GM19238 (cell line): ENCODE results near the gene CDK2AP2.
A peak's percentile ranks its signal among the peaks of the same experiment; 100 is the strongest.
"Not testable (repeated sequence)": the region's sequence is repeated elsewhere in the genome, so short reads cannot be mapped to it uniquely, and the experiment has no call there.

Source experiments
- DNase-seq: peaks from one replicate; pipeline ENCODE4 v3.0.0; 2011; ENCODE audit warnings: low spot score; ENCODE audit not compliant: insufficient read length

CDK2AP2 gene

DNA sequence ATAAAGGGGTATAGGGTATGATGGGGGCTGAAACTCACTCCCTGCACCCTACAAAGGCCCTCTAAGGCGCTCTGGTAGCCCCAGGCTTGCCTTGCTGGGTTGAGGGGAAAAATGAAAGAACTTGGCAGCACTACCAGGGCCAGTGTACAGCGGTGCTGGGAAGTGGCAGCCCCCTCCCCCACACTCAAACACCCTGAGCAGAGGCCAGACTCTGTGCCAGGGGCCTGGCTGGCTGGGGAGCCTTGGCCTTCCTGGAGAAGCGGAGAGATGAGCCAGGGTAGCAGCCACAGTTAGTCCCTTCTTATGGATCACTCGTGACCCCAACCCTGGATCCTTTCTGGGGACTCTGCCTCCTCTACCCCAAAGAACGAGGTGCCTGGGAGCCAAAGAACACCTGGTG lies 41.6 kb downstream of the CDK2AP2 start:
- DNase-seq: no peak

DNA sequence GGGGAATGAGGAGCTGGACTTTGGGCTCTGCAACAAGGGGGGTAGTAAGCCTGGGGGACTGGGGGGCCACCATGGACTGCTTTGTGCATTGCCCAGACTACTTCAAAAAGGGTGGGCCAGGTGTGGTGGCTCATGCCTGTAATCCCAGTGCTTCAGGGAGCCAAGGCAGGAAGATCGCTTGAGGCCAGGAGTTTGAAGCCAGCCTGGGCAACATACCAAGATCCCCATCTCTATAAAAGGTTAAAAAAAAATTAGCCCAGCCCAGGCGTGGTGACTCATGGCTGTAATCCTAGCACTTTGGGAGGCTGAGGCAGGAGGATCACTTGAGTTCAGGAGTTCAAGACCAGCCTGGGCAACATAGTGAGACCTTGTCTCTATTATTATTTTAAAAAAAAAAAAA lies 42.4 kb downstream of the CDK2AP2 start:
- DNase-seq: not testable (repeated sequence)

DNA sequence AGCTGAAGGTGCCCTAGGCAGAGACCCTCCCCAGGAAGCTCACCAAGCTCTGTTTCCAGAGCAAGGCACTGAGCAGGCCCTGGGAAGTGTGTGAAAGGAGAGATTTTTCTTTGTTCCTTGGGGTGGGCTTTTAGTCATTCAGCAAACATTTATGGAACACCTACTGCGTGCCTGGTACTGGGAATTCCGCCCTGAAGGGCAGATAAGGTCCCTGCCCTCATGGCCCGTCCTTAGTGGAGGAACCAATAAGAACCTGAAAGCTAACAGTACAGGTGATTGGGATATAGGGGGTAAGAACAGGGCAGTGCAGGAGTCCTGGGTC lies 42.8 kb downstream of the CDK2AP2 start:
- no peak for DNase-seq

DNA sequence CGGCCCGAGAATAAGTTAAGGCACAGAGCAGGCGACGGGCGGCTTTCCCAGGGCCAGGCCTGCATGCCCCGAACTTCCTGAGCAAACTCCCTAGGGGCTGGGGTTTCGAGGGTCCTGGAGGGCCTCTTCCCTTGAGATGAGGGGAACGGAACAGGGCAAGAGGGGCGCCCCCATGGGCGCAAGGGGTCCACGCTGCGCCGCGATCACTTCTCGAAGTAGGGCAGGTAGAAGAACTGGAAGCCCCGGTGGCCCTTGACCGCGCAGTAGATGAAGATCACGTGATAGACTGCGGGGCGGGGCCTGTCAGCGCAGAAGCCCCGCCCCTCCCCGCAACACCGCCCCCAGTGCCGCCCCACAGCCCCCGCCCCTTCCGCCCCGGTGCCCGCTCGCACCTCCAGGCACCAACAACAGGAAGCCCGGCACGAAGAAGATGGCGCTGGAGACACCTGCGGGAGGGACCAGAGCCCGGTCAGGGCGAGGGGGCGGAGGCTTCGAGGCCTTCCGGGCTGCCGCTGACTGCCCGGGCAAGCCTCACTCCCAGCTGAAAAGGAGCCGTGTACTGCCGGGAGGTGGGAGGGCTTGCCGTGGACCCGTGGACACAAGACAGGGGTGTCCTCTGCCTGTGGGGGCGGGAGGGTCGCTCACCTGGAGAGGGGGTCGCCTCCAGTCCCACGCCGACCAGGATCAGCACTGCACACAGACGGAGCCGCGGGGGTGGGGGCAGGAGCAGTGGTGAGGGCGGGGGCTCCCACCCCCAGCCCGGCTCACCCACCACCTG lies 43.4 kb downstream of the CDK2AP2 start:
- DNase-seq: peak; percentile 93

DNA sequence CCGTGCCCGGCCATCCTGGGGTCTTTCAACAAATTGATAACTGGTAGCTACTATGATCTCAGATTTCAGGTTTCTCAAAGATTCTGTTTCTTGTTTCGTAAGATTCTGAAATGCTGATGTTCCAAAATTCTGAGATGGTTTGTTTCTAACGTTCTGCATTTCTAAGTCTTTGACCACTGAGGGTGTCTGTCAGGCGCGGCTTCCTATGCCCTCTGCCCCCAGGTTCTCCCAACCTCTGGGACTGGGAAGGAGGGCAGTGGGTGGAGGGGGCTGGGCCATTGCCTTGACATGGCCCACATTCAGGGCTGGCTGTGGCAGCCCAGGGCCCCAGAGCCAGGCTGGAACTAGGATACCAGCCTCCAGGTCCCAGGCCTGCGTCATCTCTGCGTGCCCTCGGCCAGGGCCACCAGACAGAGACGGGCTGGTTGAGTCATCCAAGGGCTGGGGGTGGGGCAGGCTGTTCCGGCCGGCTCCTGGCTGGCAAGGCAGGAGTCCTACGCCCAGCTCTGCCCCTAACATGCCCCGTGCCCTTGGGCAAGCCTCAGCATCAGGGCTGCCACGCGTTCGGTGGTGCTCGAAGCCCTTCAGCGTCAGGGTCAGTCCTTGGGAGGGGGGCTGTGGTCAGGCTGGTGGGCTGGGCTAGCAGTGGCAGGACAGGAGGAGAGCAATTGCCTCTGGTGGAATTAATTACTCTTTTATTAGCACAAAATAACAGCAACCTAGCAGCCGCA lies 44.1 kb downstream of the CDK2AP2 start:
- no peak for DNase-seq

DNA sequence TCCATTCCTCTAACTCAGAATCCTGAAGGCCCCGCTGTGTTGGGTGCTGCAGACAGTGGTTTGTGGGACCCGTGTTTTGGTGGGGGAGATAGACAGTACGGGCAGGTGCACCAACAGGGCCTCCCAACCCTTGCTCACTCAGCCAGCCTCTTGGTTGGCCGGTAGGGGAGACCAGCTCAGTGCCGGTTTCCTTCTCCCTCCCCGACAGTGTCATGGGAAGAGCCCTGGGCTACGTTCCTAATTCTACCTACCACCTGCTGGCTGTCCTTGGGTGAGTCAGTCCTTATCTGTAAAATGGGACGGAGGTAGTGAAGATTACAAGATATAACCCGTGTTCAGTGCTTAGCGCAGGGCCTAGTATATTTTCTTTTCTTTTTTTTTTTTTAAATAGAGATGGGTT lies 44.8 kb downstream of the CDK2AP2 start:
- DNase-seq: no peak

DNA sequence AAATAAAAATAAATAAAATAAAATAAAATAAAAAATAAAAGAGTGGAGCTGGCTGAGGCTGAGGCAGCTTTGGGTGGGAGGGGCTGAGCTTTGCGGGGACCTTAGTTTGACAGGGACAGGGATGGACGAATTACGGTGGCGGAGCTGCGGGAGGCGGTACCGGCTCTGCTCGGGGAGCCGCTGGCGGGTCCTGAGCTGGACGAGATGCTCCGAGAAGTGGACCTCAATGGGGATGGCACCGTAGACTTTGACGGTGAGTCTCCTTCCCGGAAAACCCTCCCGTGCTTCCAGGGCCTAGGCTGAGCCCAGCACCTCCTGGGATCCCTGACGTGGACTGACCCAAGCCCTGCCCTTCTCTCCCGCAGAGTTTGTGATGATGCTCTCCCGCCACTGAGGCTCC lies 49.7 kb downstream of the CDK2AP2 start:
- DNase-seq: no peak

DNA sequence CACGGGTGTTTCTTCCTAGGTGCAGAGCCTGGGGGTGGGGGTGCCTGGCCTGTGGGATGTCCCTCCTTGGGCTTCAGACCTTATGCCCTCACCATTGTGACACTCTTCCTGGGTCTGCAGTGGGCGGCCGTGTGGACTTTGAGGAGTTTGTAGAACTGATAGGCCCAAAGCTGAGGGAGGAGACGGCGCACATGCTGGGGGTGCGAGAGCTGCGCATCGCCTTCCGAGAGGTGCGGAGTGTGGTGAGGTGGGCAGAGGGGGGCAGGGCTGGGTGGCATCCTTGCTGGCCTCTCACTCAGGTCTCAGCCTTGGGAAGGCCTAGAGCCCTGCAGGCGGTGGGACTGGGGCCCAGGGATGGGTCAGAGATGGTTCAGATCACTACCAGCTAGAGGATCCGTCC lies 50.5 kb downstream of the CDK2AP2 start:
- no peak for DNase-seq
